NCI-H2081 (cell line): ENCODE results near the gene ESCO1.

ENCODE experiments used
- DNase-seq, 2 experiments: peaks; one replicate each; lab custom pipeline; 2025; lab: John Stamatoyannopoulos, UW

ESCO1 gene

DNA sequence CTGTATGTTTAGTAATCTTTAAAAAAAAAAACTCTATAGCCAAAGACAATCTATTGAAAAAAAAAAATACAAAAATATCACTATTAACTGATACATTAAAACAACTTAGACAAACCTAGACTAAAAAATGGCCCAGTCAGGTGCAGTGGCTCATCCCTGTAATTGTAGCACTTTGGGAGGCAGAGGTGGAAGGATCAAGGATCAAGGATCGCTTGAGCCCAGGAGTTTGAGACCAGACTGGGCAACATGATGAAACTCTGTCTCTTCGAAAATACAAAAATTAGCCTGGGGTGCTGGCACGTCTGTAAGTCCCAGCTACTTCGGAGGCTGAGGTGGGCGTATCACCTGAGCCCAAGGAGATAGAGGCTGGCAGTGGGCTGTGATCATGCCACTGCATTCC is 16.1 kb downstream of the ESCO1 start:
- no peak for DNase-seq

DNA sequence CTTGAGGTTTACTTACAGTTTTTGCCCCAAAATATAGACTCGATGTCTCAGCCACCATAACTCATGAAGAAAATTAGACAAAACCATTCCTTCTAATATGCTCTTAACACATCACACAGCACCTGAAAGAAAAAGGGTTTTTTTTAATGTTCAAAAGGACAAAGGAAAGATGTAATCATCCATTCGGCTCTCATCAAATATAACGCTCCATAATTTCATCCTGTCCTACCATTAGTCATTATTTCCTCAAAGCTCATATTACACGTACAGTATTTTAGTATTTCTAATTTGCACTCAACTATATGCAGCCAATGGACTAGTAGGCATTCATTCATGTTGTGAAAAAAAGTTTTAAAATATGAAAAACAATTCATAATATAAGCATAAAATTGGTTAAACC is 24.8 kb downstream of the ESCO1 start:
- DNase-seq = peak in 1 of 2 experiments; percentile 2

DNA sequence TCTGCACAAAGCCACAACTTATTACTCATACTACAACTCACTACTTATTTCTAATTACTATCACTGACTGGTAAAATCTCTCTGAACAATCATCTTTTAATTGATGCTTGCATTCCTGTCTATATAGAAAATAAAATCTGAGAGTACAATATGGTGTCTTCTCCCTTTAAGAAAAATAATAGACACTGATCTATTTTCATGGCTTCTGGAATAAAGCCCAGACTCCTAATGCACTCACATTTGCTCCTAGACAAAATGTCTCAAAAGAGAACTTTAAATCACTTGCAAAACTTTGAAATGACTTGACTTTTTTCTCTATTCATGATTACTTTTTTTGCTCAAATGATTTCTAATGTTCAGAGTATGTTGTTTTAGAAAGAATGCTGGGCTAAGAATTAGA is 28.7 kb downstream of the ESCO1 start:
- no peak for DNase-seq

DNA sequence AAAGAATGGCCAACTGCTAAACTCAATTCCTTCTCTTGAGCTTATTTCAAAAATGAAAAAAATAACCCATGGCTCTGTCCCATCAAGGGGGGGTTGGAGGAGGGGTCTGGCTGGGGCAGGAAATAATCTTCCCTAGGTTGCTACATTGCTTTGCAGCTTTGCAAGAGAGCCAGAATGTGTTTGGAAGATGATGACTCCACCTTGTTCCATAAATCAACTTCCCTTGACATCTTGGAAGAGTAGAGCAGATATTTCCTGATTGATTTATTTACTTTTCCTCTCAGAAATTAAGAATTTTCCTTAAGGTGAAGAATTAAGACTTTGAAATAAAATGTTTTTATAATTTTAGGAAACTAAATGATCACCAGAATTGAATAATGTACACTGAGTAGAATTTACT is 41.3 kb downstream of the ESCO1 start:
- no peak for DNase-seq

GRCh38 chr18:21557607-21558253 is 42.8 kb downstream of the ESCO1 start:
- no peak for DNase-seq

DNA sequence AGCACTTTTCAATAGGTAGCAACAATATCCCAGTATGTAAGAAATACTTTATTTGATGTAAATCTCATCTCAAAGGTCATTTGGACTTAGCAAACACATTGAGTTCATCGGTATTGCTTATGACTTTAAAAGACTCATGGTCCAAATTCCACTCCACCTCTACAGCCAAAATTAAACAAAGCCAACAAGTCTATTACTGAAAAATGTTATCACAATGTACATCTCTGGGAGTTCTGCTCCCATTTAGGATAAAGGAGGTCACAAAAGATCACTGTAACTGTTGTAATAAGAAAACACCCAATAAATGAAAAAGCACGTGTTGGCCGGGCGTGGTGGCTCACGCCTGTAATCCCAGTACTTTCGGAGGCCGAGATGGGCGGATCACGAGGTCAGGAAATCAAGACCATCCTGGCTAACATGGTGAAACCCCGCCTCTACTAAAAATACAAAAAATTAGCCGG is 50.0 kb downstream of the ESCO1 start:
- DNase-seq = no peak

- DNase-seq = no peak
Observed at GRCh38 chr18:21548647-21549046, 51.9 kb downstream of the ESCO1 start.

DNA sequence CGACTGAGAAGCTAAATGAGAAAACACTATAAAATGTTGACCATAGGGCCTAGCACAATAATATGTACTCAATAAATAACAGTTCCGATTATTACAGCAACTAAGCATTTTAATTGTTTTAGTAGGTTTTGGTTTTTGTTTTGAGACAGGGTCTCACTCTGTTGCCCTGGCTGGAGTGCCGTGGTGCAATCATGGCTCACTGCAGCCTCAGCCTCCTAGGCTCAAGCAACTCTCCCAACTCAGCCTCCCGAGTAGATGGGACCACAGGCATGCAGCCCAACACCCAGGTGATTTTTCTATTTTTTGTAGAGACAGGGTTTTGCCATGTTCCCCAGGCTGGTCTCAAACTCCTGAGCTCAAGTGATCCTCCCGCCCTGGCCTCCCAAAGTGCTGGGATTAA is 54.1 kb downstream of the ESCO1 start:
- DNase-seq = no peak

GRCh38 chr18:21538230-21538629 is 62.3 kb downstream of the ESCO1 start:
- DNase-seq = no peak

DNA sequence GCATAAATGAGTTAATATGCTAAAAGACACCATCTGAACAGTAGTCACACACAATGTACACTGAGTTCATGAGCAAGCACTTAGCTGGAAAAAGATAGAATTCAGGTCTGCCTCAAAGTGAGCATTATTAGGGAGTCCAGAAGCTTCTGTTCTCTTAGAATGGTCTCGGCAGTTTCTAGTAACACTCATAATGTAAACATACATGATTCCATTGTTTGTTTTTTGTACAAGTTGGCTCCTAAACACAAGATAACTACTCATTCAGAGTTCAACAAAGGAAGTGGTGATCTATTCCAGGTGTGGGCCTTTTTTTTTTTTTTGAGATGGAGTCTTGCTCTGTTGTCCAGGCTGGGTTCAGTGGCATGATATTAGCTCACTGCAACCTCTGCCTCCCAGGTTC is 66.2 kb downstream of the ESCO1 start:
- no peak for DNase-seq

DNA sequence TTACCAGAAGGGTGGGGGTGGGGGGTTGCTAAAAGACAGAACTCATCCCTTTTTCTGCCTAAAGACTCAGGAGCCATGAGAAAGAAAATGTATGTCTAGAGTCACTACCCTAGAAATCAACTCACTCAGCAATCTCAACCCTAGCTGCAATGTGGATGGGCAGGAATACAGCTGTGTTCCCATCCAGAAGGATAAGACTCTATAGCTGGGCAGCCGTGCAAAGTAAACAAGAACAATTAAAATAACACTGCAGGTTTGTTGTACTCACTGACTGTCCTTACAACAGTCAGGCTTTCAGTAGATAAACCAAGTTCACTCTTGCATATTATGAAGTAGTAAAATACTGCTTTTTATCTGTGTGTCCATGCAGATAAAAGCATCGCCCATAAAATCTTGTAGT is 74.0 kb downstream of the ESCO1 start:
- DNase-seq = no peak

DNA sequence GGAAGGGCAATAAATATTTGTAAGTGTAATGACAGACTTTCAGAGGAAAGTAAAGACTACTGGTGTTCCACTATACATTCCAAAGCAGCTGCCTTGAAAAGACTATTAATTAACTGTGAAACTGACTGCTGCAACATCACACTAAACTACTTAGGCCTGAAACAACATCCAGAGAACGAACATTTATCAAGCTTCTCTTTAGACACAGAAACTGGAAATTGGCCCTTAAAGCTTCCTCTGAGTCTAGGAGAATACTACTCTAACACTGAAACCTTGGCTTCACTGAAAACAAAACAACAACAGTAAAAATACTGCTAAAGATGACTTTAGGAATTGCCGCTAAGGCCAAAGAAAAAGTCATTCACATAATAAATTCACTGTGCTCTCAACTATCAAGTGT is 74.6 kb downstream of the ESCO1 start:
- DNase-seq = no peak

GRCh38 chr18:21522530-21522929 is 78.0 kb downstream of the ESCO1 start:
- no peak for DNase-seq

DNA sequence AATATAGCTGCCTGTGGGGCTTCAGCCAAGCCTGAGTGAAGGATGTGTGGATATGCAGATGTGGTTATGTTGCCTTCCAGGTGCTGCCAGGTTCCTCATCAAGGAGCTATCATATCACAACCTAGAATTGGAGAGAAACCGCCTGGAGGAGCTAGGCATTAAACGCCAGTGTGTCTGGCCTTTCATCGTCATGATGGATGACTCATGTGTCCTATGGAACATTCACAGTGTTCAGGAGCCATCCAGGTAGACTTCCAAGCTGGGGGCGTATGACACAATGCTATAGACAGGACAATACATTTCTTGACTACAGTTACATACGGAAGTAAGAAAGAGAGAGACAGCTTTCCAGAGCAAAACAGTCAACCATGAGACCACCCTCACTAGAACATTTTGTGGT is 86.8 kb downstream of the ESCO1 start:
- DNase-seq = no peak

GRCh38 chr18:21513292-21513691 is 87.2 kb downstream of the ESCO1 start:
- no peak for DNase-seq

DNA sequence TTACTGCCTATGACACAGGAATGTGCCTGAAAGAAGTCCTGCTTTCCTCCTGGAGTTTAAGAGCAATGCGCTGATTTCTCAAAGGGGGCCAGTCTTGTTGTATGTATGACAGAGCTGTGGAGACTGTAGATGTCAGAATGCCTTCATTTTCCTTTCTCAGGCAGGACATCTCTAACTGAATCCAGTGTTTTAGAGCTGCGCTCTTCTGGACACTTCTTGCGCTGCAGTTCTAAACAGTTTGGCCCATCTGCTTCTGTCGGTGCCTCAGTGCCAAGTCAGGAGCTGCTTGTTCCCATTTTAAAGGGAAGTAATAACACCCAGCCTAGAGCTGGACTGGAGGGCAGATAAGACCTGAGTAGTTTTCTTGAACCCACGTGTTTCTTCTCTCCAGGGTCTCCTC is 91.4 kb downstream of the ESCO1 start:
- no peak for DNase-seq

GRCh38 chr18:21507913-21508701 is 92.4 kb downstream of the ESCO1 start:
- DNase-seq = no peak

- DNase-seq = no peak
Observed at GRCh38 chr18:21502661-21503060, 97.8 kb downstream of the ESCO1 start.

- no peak for DNase-seq
Observed at GRCh38 chr18:21499997-21500396, 100.5 kb downstream of the ESCO1 start.

DNA sequence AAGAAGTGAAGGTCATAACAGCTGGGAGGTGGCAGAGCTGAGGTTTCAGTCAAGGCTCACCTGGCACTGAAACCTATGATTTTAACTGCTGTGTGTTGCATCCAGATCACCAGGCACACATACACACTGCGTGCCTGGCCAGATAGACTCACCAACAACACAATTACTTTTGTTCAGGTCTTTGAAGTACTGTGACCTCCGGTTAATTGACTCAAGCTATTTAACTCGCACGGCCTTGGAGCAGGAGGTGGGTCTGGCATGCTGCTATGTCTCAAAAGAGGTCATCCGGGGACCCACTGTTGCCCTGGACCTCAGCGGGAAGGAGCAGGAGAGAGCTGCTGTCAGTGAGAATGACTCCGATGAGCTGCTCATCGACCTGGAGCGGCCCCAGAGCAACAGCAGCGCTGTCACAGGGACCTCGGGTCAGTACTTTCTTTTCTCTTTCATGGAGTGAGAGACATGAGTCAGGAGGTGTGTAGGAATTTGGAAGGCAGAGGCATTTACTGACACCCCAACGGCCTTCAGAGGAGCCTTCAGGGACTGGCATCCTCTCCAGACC is 104.1 kb downstream of the ESCO1 start:
- peak in 1 of 2 experiments; percentile 3 for DNase-seq

DNA sequence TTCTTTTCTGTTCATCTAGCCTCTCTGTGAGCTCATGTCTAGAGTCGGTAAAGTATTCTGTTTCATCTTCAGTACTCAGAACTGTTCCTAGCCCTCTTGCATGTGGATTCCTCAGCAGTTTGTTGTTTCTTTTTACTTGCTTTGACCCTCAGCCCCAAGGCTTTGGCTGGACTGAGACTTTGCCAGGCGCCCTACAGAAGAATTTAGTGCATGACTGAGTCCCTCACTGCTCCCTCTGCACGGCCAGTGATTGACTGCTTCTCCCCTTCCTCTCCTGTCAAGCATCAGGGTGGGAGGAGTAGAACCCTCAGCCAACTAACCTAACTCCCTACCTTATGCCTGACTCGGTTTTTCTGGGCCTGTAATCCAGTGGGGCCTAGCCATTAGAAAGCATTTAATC is 109.8 kb downstream of the ESCO1 start:
- no peak for DNase-seq

DNA sequence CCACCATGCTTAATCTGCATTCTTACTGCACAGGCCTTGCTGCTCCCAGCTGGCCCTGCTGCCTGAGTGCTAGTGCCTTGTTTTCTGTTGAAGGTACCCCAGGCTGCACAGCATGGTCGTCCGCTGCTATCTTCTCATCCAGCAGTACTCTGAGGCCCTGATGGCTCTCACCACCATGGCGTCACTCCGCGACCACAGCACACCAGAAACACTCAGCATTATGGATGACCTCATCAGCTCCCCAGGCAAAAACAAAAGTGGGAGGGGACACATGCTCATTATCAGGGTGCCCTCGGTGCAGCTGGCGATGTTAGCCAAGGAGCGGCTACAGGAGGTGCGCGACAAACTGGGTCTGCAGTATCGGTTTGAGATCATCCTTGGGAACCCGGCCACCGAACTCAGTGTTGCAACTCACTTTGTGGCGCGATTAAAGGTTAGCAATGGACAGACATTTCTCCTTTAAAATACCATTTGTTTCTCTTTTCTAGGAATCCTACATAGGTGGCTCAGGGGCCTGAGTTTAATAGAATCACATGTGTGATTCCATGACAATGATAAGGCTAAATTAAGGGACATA is 110.5 kb downstream of the ESCO1 start:
- DNase-seq = no peak
